ENCODE data around the gene CD2.

CD2 gene

GRCh38 chr1:116721451-116722007 lies 32.7 kb upstream of the CD2 start:
- no peak for TF ChIP-seq CTCF (IDR thresholded peaks at IDR 0.05; ENCODE audit: low read depth, low read length)
- no peak for DNase-seq (ENCODE audit: extremely low read depth, low read depth)

- DNase-seq (ENCODE audit: extremely low read depth, low read depth) = no peak
- TF ChIP-seq CTCF (IDR thresholded peaks at IDR 0.05; ENCODE audit: low read depth, low read length) = no peak
Measured at GRCh38 chr1:116722016-116722838, 32.0 kb upstream of the CD2 start.

GRCh38 chr1:116724765-116725375 lies 29.4 kb upstream of the CD2 start:
- DNase-seq (ENCODE audit: extremely low read depth, low read depth) = peak; percentile 22
- TF ChIP-seq CTCF (IDR thresholded peaks at IDR 0.05; ENCODE audit: low read depth, low read length) = peak; percentile 76

GRCh38 chr1:116725798-116726197 lies 28.4 kb upstream of the CD2 start:
- DNase-seq (ENCODE audit: extremely low read depth, low read depth) = no peak
- TF ChIP-seq CTCF (IDR thresholded peaks at IDR 0.05; ENCODE audit: low read depth, low read length) = no peak

GRCh38 chr1:116726872-116727820 lies 27.1 kb upstream of the CD2 start:
- no peak for DNase-seq (ENCODE audit: extremely low read depth, low read depth)
- TF ChIP-seq CTCF (IDR thresholded peaks at IDR 0.05; ENCODE audit: low read depth, low read length) = no peak

GRCh38 chr1:116731439-116731838 lies 22.8 kb upstream of the CD2 start:
- no peak for DNase-seq (ENCODE audit: extremely low read depth, low read depth)

More at GRCh38 chr1:116731439-116731838, 22.8 kb upstream of the CD2 start:
- no peak for TF ChIP-seq CTCF (IDR thresholded peaks at IDR 0.05; ENCODE audit: low read depth, low read length)

All from AG09319 (cell line).